Stimulated activated CD8-positive, alpha-beta memory T cell treated with anti-CD3 and anti-CD28 coated beads, Interleukin-12 subunit alpha, Interleukin-12 subunit beta, amount 100 ng/mL, for 24 hours (primary cell): ENCODE data around the gene CXorf49.
"Not testable (repeated sequence)": the region's sequence is repeated elsewhere in the genome, so short reads cannot be mapped to it uniquely, and the experiment has no call there.

ENCODE experiments used
- DNase-seq: peaks from one replicate; pipeline ENCODE4 v3.0.0-alpha.2; 2020; ENCODE audit errors: extremely low read depth

CXorf49 gene

GRCh38 chrX:71671938-71672337 lies 46.1 kb downstream of the CXorf49 start:
- DNase-seq = no peak

- DNase-seq = no peak
Measured at GRCh38 chrX:71671043-71671780, 46.9 kb downstream of the CXorf49 start.

- DNase-seq = not testable (repeated sequence)
Measured at GRCh38 chrX:71669947-71670346, 48.1 kb downstream of the CXorf49 start.

GRCh38 chrX:71669492-71669891 lies 48.6 kb downstream of the CXorf49 start:
- no peak for DNase-seq

- no peak for DNase-seq
Measured at GRCh38 chrX:71668248-71668595, 49.9 kb downstream of the CXorf49 start.

GRCh38 chrX:71667328-71668247 lies 50.5 kb downstream of the CXorf49 start, which contains the start of gene LOC101059915:
Gene LOC101059915 (plus strand): TSS chrX:71667546.
- no peak for DNase-seq

GRCh38 chrX:71666240-71667223 lies 51.6 kb downstream of the CXorf49 start:
- no peak for DNase-seq

GRCh38 chrX:71665747-71666146 lies 52.3 kb downstream of the CXorf49 start:
- DNase-seq = no peak

- no peak for DNase-seq
Measured at GRCh38 chrX:71664889-71665491, 53.1 kb downstream of the CXorf49 start.
